Right cardiac atrium (tissue), 5 donors: ENCODE results near the gene CFAP157. TPM values are rescaled to one million over a fixed set of nuclear protein-coding genes. Genes with fewer than 3 reads are reported as not detected.
A peak's percentile ranks its signal among the peaks of the same experiment; 100 is the strongest.

Source experiments
- ATAC-seq, 2 donors: fragments of 200-7000 bp; cut with Tn5 transposase; one replicate each; pipeline versions ENCODE4 v1.8.0 to v1.9.1; 2020; ENCODE audit warnings: moderate library complexity in 2 of 2, mild to moderate bottlenecking in 1 of 2
- DNase-seq, 3 donors: peaks; one replicate each; pipeline ENCODE4 v3.0.0-alpha.2; 2020
- H3K27ac ChIP-seq: one replicate; pipeline ENCODE4 v1.5.1; 2013; ENCODE audit warnings: mild to moderate bottlenecking, low read length, control low read depth, moderate library complexity
- H3K27me3 ChIP-seq: one replicate; pipeline ENCODE4 v1.6.1; 2013; ENCODE audit not compliant: control insufficient read depth, insufficient read depth
- H3K4me1 ChIP-seq: one replicate; pipeline ENCODE4 v1.6.1; 2013; ENCODE audit warnings: low read length; ENCODE audit not compliant: control insufficient read depth, insufficient read depth
- H3K4me3 ChIP-seq: one replicate; pipeline ENCODE4 v1.5.1; 2013; ENCODE audit warnings: low read length, control low read depth
- H3K9me3 ChIP-seq: one replicate; pipeline ENCODE4 v1.6.1; 2013; ENCODE audit warnings: low read length; ENCODE audit not compliant: control insufficient read depth
- WGBS: extraction: QIAGEN DNeasy Blood & Tissue Kit; methylation state at CpG from one replicate; pipeline ENCODE4 v1.1.7; 2013; 5-methylcytosine and 5-hydroxymethylcytosine counted together
- intact Hi-C, 4 donors: fragments of 100-400 bp; cut with DNase I; formaldehyde crosslinking; loops; one replicate each; pipeline versions ENCODE4 v1.11.0 to v1.14.0; 2022 to 2023
- polyA plus RNA-seq: library from polyadenylated mRNA; stranded (reverse); fragments of 200-250 nt; gene quantifications from one replicate; pipeline ENCODE4 v1.2.3, GENCODE V29; 2013
- total RNA-seq, 4 donors: library from RNA; stranded (reverse); fragmentation: NEBNext Ultra II Directional; extraction: Animal tissue kit (Norgen Biotek cat#: 25700); gene quantifications; one replicate each; pipeline ENCODE4 v1.2.1, GENCODE V29; 2021
- donor health status: healthy with polysubstance abuse.
- donor health status: DM: no; HTN: yes; CAD: no.
- donor health status: DM: no; HTN: no; CAD: no.
- donor health status: DM: no; HTN: yes; CAD: no; lungs with severe emphysema.
- donor health status: DM: yes; HTN: yes; CAD: no.

CFAP157 gene
- total and polyA plus RNA-seq, 5 donors = 0.18 TPM; not detected in 4

DNA sequence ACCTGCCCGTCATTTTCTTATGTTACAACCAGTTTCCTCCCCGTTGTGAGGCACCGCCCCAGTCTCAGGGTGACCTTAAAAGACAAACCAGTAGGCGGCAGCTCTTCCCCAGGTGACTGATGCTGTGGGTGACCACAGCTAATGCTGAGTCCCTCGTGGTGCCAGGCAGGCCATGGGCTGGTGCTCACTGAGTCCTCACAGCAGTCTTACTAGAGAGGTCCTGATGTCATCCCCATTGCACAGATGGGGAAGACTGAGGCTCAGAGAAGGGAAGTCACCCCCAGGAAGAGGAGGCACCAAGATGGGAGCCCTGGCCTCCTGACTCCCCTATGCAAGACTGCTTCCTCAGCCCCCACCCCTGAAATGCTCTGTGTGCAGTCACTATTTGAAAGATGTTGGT is 978 bp downstream of the CFAP157 start:
- H3K27me3 ChIP-seq = no peaks in the 10 kb centered on the region
- 54% methylated on average over 5 of the region's 5 CpGs for WGBS
- H3K4me1 ChIP-seq = no peaks in the 10 kb centered on the region
- H3K9me3 ChIP-seq = no peaks in the 10 kb centered on the region
- H3K27ac ChIP-seq = no peak overlapping the region
- no peak for ATAC-seq
- intact Hi-C loops = no loop called here
- no peak overlapping the region for H3K4me3 ChIP-seq
- DNase-seq = no peak

- ATAC-seq (no peak), DNase-seq (no peak)
- no peaks in the 10 kb centered on the region for H3K9me3 ChIP-seq
- intact Hi-C loops = no loop called here
- 90% methylated on average over 8 of the region's 8 CpGs for WGBS
- H3K4me1 ChIP-seq = no peaks in the 10 kb centered on the region
- H3K4me3 ChIP-seq = no peak overlapping the region
- H3K27me3 ChIP-seq = no peaks in the 10 kb centered on the region
- no peak overlapping the region for H3K27ac ChIP-seq
Observed at GRCh38 chr9:127708952-127709587, 2.3 kb downstream of the CFAP157 start.

DNA sequence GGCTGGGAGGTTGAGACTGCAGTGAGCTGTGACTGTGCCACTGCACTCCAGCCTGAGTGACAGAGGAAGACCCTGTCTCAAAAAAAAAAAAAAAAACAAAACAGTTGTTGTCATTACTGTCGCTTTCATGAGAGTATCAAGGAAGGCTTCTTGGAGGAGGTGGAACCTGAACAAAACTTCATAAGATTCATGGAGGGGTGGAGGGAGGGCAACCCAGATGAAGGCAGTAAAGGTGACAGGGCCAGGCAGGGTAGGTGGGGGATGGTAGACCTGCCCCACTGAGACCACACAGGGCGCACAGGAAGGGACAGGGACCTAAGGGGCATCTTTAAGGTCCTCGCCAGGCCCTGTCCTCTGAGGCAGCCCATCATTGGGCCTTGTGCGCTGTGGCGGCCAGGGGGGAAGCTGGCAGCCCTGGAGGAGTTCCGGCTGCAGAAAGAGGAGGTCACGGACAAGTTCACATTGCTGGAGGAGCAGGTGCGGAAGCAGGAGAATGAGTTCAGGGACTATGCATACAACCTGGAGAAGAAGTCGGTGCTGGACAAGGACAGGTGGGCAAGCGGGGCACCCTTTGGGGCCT is 3.5 kb downstream of the CFAP157 start:
- Histone ChIP-seq H3K4me3 (no peak overlapping the region), H3K4me1 (no peaks in the 10 kb centered on the region), H3K9me3 (no peaks in the 10 kb centered on the region), H3K27ac (no peak overlapping the region), H3K27me3 (no peaks in the 10 kb centered on the region)
- ATAC-seq (no peak), DNase-seq (no peak)
- WGBS = 91% methylated on average over 10 of the region's 10 CpGs
- intact Hi-C loops = no loop called here

DNA sequence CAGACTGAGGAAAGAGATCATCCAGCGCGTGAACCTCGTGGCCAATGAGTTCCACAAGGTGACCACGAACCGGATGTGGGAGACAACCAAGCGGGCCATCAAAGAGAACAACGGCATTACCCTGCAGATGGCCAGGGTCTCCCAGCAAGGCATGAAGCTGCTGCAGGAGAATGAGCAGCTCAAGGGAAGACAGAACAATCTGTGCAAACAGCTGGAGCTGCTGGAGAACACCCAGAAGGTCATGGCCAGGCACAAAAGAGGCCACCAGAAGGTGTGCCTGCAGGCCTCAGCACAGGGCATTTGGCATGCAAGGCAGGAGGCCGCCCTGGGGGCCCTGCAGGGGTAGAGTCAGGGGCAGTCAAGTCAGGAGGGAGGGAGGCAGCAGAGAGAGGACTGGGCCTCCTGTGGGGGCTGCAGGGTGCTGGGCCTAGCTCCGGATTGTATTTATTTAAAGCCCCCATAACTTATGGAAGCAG is 4.5 kb downstream of the CFAP157 start:
- intact Hi-C loops = no loop called here
- DNase-seq = peak in 1 of 3 donors; percentile 40
- Histone ChIP-seq H3K9me3 (no peaks in the 10 kb centered on the region), H3K4me1 (no peaks in the 10 kb centered on the region), H3K4me3 (no peak overlapping the region), H3K27me3 (no peaks in the 10 kb centered on the region), H3K27ac (no peak overlapping the region)
- 77% methylated on average over 9 of the region's 9 CpGs for WGBS
- no peak for ATAC-seq

GRCh38 chr9:127711831-127712274 is 5.1 kb downstream of the CFAP157 start:
- WGBS = 77% methylated on average over 11 of the region's 11 CpGs
- Histone ChIP-seq H3K27me3 (no peaks in the 10 kb centered on the region), H3K4me3 (no peak overlapping the region), H3K9me3 (no peaks in the 10 kb centered on the region), H3K27ac (no peak overlapping the region), H3K4me1 (no peaks in the 10 kb centered on the region)
- ATAC-seq (no peak), DNase-seq (peak in 2 of 3 donors; percentile 44 to 50)
- intact Hi-C loops = no loop called here

GRCh38 chr9:127712371-127712770 is 5.6 kb downstream of the CFAP157 start:
- H3K27ac ChIP-seq = no peak overlapping the region
- no peaks in the 10 kb centered on the region for H3K9me3 ChIP-seq
- ATAC-seq (no peak), DNase-seq (no peak)
- intact Hi-C loops = no loop called here
- no peak overlapping the region for H3K4me3 ChIP-seq
- no peaks in the 10 kb centered on the region for H3K27me3 ChIP-seq
- 93% methylated on average over 11 of the region's 11 CpGs for WGBS
- no peaks in the 10 kb centered on the region for H3K4me1 ChIP-seq

DNA sequence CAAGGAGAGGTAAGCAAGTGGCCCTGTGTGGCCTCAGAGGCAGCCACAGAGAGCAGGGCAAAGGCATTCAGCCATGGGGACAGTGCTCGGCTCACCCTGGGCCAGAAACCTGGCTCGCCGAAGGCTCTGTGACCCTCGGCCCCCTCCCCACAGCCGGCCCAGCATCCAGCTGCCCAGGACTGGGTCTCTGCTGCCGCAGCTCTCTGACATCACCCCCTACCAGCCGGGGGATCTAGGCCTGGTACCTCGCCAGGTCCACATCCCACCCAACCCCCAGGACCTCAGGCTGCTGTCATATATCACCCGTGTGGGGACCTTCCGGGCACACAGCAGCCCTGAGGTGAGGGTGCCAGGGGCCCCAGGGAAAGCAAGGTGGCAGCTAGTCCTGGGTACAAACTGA is 6.1 kb downstream of the CFAP157 start:
- no peak for ATAC-seq
- no peaks in the 10 kb centered on the region for H3K27me3 ChIP-seq
- peak in 2 of 3 donors; percentile 44 to 49 for DNase-seq
- 95% methylated on average over 10 of the region's 10 CpGs for WGBS
- H3K4me1 ChIP-seq = no peaks in the 10 kb centered on the region
- H3K9me3 ChIP-seq = no peaks in the 10 kb centered on the region
- no peak overlapping the region for H3K4me3 ChIP-seq
- intact Hi-C loops = no loop called here
- no peak overlapping the region for H3K27ac ChIP-seq

GRCh38 chr9:127714020-127714750 is 7.4 kb downstream of the CFAP157 start:
- intact Hi-C loops = no loop called here
- 77% methylated on average over 19 of the region's 19 CpGs for WGBS
- DNase-seq (peak in 2 of 3 donors; percentile 58 to 59), ATAC-seq (no peak)
- Histone ChIP-seq H3K27me3 (no peaks in the 10 kb centered on the region), H3K4me1 (no peaks in the 10 kb centered on the region), H3K4me3 (peak overlapping the region; percentile 54), H3K9me3 (no peaks in the 10 kb centered on the region), H3K27ac (no peak overlapping the region)

GRCh38 chr9:127714951-127715469 is 8.2 kb downstream of the CFAP157 start:
- ATAC-seq (peak; percentile 30 to 50), DNase-seq (peak; percentile 54 to 78 (median 71))
- Histone ChIP-seq H3K4me1 (no peaks in the 10 kb centered on the region), H3K9me3 (no peaks in the 10 kb centered on the region), H3K4me3 (peak overlapping the region; percentile 54), H3K27me3 (no peaks in the 10 kb centered on the region), H3K27ac (peak overlapping the region; percentile 24)
- WGBS = under 1% methylated on average over 44 of the region's 44 CpGs
- intact Hi-C loops = loop anchor here in 2 of 4 donors (5.0 kb wide), 2 partner anchors 103 to 108 kb away; partner anchors contain the start of gene STXBP1 (in 1 of the 2)

- Histone ChIP-seq H3K27me3 (no peaks in the 10 kb centered on the region), H3K27ac (peak within 1 kb of the TSS; percentile 49), H3K4me1 (no peaks in the 10 kb centered on the region), H3K9me3 (no peaks in the 10 kb centered on the region), H3K4me3 (peak within 1 kb of the TSS; percentile 54)
- intact Hi-C loops = loop anchor here in 2 of 4 donors (5.0 kb wide), 2 partner anchors 103 to 108 kb away; partner anchors contain the start of gene STXBP1 (in 1 of the 2)
- ATAC-seq (peak; percentile 96 to 97), DNase-seq (peak; percentile 98 to 99 (median 99))
- WGBS = 2% methylated on average over 65 of the region's 65 CpGs
Observed at GRCh38 chr9:127715470-127716337, 8.9 kb downstream of the CFAP157 start, which contains the start of the genes PTRH1 and TTC16. TSS of gene PTRH1 (minus strand) at chr9:127715663. CDS start at chr9:127715639, 24 bp downstream. TSS of gene TTC16 (plus strand) at chr9:127716079. CDS start at chr9:127716146, 67 bp downstream.
